Esophagus muscularis mucosa (tissue), 4 donors: ENCODE results near the gene DCHS1.

ENCODE experiments used
- EP300 ChIP-seq: sonication (generic); formaldehyde crosslinking; IDR thresholded peaks from one replicate; pipeline ENCODE4 v1.6.1; 2017; ENCODE audit warnings: antibody characterized with exemption
- POLR2A ChIP-seq: fragments of 450-650 bp; IDR thresholded peaks from one replicate; pipeline ENCODE4 v1.6.1; 2017; ENCODE audit warnings: antibody characterized with exemption, moderate library complexity, mild to moderate bottlenecking, low read depth
- POLR2AphosphoS5 ChIP-seq, 2 donors: sonication (generic); formaldehyde crosslinking; IDR thresholded peaks; one replicate each; pipeline ENCODE4 v1.6.1; 2017; ENCODE audit warnings: antibody characterized with exemption in 2 of 2
- TF ChIP-seq, protein P1 (sequence below), 3 experiments: fragments of 200-600 bp in 2 of 3; fragments of 450-650 bp in 1 of 3; sonication (generic) in 2 of 3; IDR thresholded peaks; one replicate each; pipeline ENCODE4 v1.5.1; 2017 to 2019; ENCODE audit warnings: antibody characterized with exemption in 3 of 3, mild to moderate bottlenecking in 2 of 3, moderate library complexity in 1 of 3

DNA sequence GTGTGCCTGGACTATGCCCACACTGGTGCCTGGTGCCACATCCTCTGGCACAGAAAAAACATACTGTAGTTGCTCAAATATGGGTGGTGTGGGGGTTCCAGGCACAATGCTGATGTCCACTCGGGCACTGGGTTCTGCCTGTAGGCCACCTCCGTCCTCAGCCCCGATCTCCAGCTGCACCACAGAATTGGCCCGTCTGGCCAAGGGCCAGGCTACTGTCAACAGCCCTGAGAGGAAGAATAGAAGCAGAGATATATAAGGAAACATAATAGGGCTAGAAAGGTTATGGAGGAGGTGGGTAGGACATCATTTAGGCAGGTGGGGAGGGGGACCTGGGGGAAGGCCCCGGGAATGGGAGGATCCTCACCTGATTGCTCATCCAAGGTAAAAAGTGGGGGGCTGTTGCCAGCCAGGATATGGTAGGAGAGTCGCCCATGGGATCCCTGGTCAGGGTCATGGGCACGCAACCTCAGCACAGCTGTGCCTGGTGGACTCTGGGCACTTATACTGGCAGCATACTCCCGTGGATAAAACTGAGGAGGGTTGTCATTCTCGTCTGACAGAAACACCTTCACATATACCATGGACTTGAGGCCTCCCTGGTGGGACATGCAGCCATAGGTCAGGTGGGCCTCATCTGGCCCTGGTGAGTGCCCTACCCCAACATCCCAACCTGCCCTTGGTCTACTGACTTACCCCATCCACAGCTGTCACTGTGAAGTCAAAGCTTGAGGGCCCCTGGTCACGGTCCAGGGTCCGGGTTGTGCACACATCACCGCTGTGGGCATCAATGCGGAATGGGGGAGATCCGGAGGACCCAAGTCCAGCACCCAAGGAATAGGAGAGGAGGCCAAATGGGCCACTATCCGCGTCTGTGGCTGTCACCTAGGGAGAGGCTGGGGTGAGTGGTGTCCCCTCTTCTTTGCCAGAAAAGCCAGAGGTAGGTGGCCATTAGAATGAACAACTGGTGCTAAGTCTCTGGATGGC lies 21.9 kb downstream of the DCHS1 start:
- TF ChIP-seq, protein P1, sequence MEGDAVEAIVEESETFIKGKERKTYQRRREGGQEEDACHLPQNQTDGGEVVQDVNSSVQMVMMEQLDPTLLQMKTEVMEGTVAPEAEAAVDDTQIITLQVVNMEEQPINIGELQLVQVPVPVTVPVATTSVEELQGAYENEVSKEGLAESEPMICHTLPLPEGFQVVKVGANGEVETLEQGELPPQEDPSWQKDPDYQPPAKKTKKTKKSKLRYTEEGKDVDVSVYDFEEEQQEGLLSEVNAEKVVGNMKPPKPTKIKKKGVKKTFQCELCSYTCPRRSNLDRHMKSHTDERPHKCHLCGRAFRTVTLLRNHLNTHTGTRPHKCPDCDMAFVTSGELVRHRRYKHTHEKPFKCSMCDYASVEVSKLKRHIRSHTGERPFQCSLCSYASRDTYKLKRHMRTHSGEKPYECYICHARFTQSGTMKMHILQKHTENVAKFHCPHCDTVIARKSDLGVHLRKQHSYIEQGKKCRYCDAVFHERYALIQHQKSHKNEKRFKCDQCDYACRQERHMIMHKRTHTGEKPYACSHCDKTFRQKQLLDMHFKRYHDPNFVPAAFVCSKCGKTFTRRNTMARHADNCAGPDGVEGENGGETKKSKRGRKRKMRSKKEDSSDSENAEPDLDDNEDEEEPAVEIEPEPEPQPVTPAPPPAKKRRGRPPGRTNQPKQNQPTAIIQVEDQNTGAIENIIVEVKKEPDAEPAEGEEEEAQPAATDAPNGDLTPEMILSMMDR (IDR thresholded peaks at IDR 0.05) = no peak
- TF ChIP-seq EP300 (no peak), POLR2A (no peak), POLR2AphosphoS5 (IDR thresholded peaks at IDR 0.05) (no peak)
